Activated CD4-positive, alpha-beta T cell treated with anti-CD3 and anti-CD28 coated beads, Interleukin-2, amount 10 ng/mL, durations not matched to agents 7 days and 5 days (primary cell): Measurements from ENCODE around the gene SSC5D. TPM values are rescaled to one million over a fixed set of nuclear protein-coding genes. Genes with fewer than 3 reads are reported as not detected.

ENCODE experiments used
- CTCF ChIA-PET: fragments of 350-600 bp; sonication (Branson Sonifier 250); formaldehyde crosslinking; loops from one replicate; lab custom pipeline; 2021; ENCODE audit warnings: antibody characterized with exemption; lab: Charles Lee
- POLR2A ChIA-PET: fragments of 350-600 bp; sonication (Branson Sonifier 250); formaldehyde crosslinking; loops from one replicate; lab custom pipeline; 2021; ENCODE audit warnings: antibody characterized with exemption; lab: Charles Lee
- DNase-seq: peaks from one replicate; pipeline ENCODE4 v3.0.0-alpha.2; 2020
- H3K27ac Mint-ChIP-seq: one replicate; pipeline ENCODE4 v1.8.0; 2021; ENCODE audit warnings: mild to moderate bottlenecking, moderate library complexity, mixed read lengths
- H3K27me3 Mint-ChIP-seq: one replicate; pipeline ENCODE4 v1.8.0; 2021; ENCODE audit warnings: mixed read lengths
- H3K36me3 Mint-ChIP-seq: one replicate; pipeline ENCODE4 v1.8.0; 2021; ENCODE audit warnings: low read depth, mixed read lengths
- H3K4me1 Mint-ChIP-seq: one replicate; pipeline ENCODE4 v1.8.0; 2021; ENCODE audit warnings: mixed read lengths
- H3K4me3 Mint-ChIP-seq: one replicate; pipeline ENCODE4 v1.8.0; 2021; ENCODE audit warnings: mild to moderate bottlenecking, moderate library complexity, mixed read lengths
- H3K9me3 Mint-ChIP-seq: one replicate; pipeline ENCODE4 v1.8.0; 2021; ENCODE audit warnings: mixed read lengths
- total RNA-seq, 2 experiments: library from RNA; stranded (reverse); gene quantifications; one replicate each; pipeline ENCODE4 v1.2.3, GENCODE V29; 2021

Gene SSC5D
- total RNA-seq, 2 experiments from 2014 or later, result 0.42 to 0.98 TPM

DNA sequence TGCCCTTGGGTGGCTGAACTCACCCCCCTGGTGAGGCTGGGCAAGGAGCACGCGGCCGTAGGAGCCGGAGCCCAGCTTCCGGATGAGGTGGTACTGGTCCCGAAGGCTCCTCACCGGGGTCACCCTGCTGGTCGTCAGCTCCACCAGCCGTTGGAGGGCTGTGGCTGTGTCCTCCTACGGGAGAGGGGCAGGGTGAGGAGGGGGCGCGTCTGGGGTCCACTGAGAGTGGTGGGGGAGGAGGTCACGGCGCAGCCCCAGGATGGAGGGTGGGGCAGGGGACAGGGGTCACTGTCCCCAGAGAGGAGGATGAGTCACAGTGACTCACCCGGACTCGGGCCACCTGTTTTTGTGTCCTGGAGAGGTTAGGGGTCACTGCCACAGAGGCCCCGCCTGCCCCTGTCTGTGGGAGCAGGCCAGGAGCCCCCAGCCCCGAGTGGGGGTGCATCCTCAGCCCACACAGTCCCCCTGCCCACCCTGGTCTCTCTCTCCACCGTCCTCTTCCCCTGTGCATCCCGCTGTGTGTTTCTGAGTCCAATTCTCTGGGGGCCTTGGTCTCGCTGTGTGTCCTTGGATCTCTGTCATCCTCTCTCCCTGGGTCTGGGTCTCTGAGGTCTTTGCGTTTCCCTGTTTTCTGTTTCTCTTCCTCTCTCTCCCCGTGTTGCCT is 56.7 kb downstream of the SSC5D start:
- Mint-ChIP-seq H3K27me3 (peaks cover 7% of the 10 kb centered on the region), H3K36me3 (no peaks in the 10 kb centered on the region), H3K27ac (no peak overlapping the region), H3K4me1 (no peaks in the 10 kb centered on the region), H3K9me3 (no peaks in the 10 kb centered on the region), H3K4me3 (no peak overlapping the region)
- DNase-seq, result no peak
- CTCF ChIA-PET, result no interaction called here
- POLR2A ChIA-PET, result no interaction called here

GRCh38 chr19:55545443-55545842 is 57.2 kb downstream of the SSC5D start, which contains the start of gene SBK3:
SBK3 (minus strand) TSS chr19:55545543; CDS start chr19:55545543, 0 bp downstream.
- ChIA-PET POLR2A (no interaction called here), CTCF (no interaction called here)
- no peak for DNase-seq
- no peaks in the 10 kb centered on the region for H3K9me3 Mint-ChIP-seq
- H3K4me3 Mint-ChIP-seq, result no peak within 1 kb of the TSS
- H3K27me3 Mint-ChIP-seq, result peaks cover 7% of the 10 kb centered on the region
- H3K4me1 Mint-ChIP-seq, result no peaks in the 10 kb centered on the region
- no peak within 1 kb of the TSS for H3K27ac Mint-ChIP-seq
- no peaks in the 10 kb centered on the region for H3K36me3 Mint-ChIP-seq

- no peak for DNase-seq
- Mint-ChIP-seq H3K9me3 (no peaks in the 10 kb centered on the region), H3K36me3 (no peaks in the 10 kb centered on the region), H3K4me1 (no peaks in the 10 kb centered on the region), H3K27ac (no peak overlapping the region), H3K27me3 (peaks cover 7% of the 10 kb centered on the region), H3K4me3 (no peak overlapping the region)
- POLR2A ChIA-PET, result no interaction called here
- CTCF ChIA-PET, result interaction anchor here (0.7 kb wide), 1 partner anchor 52 kb away, joined by 4 read pairs; no protein-coding TSS in a partner anchor
Measured at GRCh38 chr19:55546011-55546410, 57.8 kb downstream of the SSC5D start.

- H3K36me3 Mint-ChIP-seq, result no peaks in the 10 kb centered on the region
- H3K27me3 Mint-ChIP-seq, result peaks cover 7% of the 10 kb centered on the region
- H3K27ac Mint-ChIP-seq, result no peak overlapping the region
- POLR2A ChIA-PET, result no interaction called here
- CTCF ChIA-PET, result interaction anchor here (0.6 to 0.7 kb wide), 2 partner anchors 53 to 615 kb away, joined by 3 to 4 read pairs; no protein-coding TSS in a partner anchor
- no peaks in the 10 kb centered on the region for H3K4me1 Mint-ChIP-seq
- H3K4me3 Mint-ChIP-seq, result no peak overlapping the region
- no peaks in the 10 kb centered on the region for H3K9me3 Mint-ChIP-seq
- no peak for DNase-seq
Measured at GRCh38 chr19:55546822-55547614, 58.8 kb downstream of the SSC5D start.

- CTCF ChIA-PET, result no interaction called here
- Mint-ChIP-seq H3K36me3 (no peaks in the 10 kb centered on the region), H3K9me3 (no peaks in the 10 kb centered on the region), H3K27ac (no peak overlapping the region), H3K27me3 (peaks cover 7% of the 10 kb centered on the region), H3K4me3 (no peak overlapping the region), H3K4me1 (no peaks in the 10 kb centered on the region)
- no peak for DNase-seq
- POLR2A ChIA-PET, result no interaction called here
Measured at GRCh38 chr19:55549500-55550320, 61.5 kb downstream of the SSC5D start.

DNA sequence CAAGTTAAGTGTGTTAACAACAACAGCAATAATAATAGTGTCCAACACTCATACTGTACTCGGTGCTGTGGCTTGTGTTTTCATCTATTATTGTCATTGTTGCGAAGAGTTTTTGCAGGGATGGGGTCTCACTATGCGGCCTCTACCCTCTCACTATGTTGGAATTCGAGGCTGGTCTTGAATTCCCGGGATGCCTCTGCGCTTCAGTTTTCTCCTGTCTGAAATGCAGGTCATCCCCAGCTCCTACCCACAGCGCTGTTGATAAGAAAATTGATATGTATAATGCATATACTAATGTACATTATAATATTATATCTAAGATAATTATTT is 62.0 kb downstream of the SSC5D start:
- ChIA-PET CTCF (no interaction called here), POLR2A (no interaction called here)
- Mint-ChIP-seq H3K36me3 (no peaks in the 10 kb centered on the region), H3K4me1 (no peaks in the 10 kb centered on the region), H3K9me3 (no peaks in the 10 kb centered on the region), H3K27ac (no peak overlapping the region), H3K4me3 (no peak overlapping the region), H3K27me3 (peaks cover 7% of the 10 kb centered on the region)
- no peak for DNase-seq

DNA sequence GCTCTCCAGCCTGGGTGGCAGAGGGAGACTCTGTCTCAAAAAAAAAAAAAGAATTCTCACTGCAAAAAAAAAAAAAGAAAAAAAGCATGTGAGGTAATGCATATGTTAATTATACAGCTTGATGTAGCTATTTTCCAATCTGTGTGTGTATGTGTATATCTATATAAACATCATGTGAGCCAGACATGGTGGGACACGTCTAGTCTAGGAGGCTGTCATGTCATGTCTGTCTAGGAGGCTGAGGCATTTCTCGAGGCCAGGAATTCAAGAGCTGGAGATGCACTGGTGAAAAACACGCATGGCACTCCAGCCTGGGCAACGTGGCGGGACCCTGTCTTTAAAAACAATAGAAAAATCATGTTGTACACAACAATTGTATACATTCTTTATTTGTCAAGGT is 64.0 kb downstream of the SSC5D start:
- Mint-ChIP-seq H3K27me3 (peaks cover 7% of the 10 kb centered on the region), H3K4me3 (no peak overlapping the region), H3K27ac (no peak overlapping the region), H3K9me3 (no peaks in the 10 kb centered on the region), H3K36me3 (no peaks in the 10 kb centered on the region), H3K4me1 (no peaks in the 10 kb centered on the region)
- ChIA-PET POLR2A (no interaction called here), CTCF (interaction anchor here (0.7 to 1.1 kb wide), 2 partner anchors 74 to 293 kb away, joined by 3 read pairs; no protein-coding TSS in a partner anchor)
- no peak for DNase-seq

DNA sequence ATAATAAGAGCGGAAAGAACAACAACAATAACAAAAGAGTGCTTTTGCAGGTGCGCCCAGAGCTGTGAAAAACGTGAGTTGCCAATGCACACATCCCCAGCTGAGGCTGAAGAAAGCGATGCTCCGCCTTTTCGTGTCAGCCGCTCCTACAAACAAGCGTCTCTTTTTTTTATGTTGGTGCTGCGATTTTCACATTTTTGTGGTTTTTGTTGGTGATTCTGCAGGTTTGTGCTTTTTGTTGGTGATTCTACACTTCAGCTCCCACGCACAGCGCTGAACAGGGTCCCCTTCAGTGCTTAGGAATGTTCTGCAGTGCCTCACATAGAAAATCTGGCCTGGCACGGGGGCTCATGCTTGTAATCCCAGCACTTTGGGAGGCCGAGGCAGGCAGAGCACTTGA is 64.4 kb downstream of the SSC5D start:
- POLR2A ChIA-PET, result no interaction called here
- no peaks in the 10 kb centered on the region for H3K36me3 Mint-ChIP-seq
- CTCF ChIA-PET, result interaction anchor here (1.1 kb wide), 1 partner anchor 74 kb away, joined by 3 read pairs; no protein-coding TSS in a partner anchor
- DNase-seq, result no peak
- H3K27me3 Mint-ChIP-seq, result peaks cover 7% of the 10 kb centered on the region
- no peaks in the 10 kb centered on the region for H3K4me1 Mint-ChIP-seq
- no peak overlapping the region for H3K4me3 Mint-ChIP-seq
- H3K27ac Mint-ChIP-seq, result no peak overlapping the region
- no peaks in the 10 kb centered on the region for H3K9me3 Mint-ChIP-seq

- Mint-ChIP-seq H3K9me3 (no peaks in the 10 kb centered on the region), H3K4me3 (no peak overlapping the region), H3K27ac (no peak overlapping the region), H3K36me3 (no peaks in the 10 kb centered on the region), H3K27me3 (no peaks in the 10 kb centered on the region), H3K4me1 (no peaks in the 10 kb centered on the region)
- CTCF ChIA-PET, result interaction anchor here (1.1 kb wide), 1 partner anchor 73 kb away, joined by 3 read pairs; no protein-coding TSS in a partner anchor
- POLR2A ChIA-PET, result no interaction called here
- no peak for DNase-seq
Measured at GRCh38 chr19:55553217-55554182, 65.3 kb downstream of the SSC5D start.

GRCh38 chr19:55554302-55554701 is 66.1 kb downstream of the SSC5D start:
- ChIA-PET CTCF (no interaction called here), POLR2A (no interaction called here)
- Mint-ChIP-seq H3K27me3 (no peaks in the 10 kb centered on the region), H3K4me3 (no peak overlapping the region), H3K4me1 (no peaks in the 10 kb centered on the region), H3K36me3 (no peaks in the 10 kb centered on the region), H3K27ac (no peak overlapping the region), H3K9me3 (no peaks in the 10 kb centered on the region)
- no peak for DNase-seq

DNA sequence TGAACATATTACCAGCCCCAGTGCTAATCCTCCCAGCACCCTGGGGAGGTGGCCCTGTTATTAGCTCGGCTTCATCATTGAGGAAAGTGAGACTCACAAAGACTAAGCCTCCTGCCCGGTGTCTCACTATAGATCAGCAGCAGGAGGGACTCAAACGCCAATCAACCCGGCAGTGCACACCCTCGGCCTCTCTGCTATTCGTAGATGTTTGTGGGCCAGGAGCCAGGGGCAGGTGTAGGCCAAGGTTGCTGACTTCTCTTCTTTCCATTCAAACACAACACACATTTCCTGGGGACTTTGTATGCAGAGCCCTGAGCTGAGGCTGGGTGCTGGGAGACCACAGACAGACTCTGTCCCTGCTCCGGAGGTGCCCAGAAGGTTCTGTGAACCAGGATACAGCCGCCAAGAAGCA is 66.5 kb downstream of the SSC5D start:
- H3K36me3 Mint-ChIP-seq, result no peaks in the 10 kb centered on the region
- no peak overlapping the region for H3K27ac Mint-ChIP-seq
- POLR2A ChIA-PET, result no interaction called here
- H3K4me3 Mint-ChIP-seq, result no peak overlapping the region
- H3K27me3 Mint-ChIP-seq, result no peaks in the 10 kb centered on the region
- no peak for DNase-seq
- CTCF ChIA-PET, result no interaction called here
- H3K9me3 Mint-ChIP-seq, result no peaks in the 10 kb centered on the region
- no peaks in the 10 kb centered on the region for H3K4me1 Mint-ChIP-seq

GRCh38 chr19:55559684-55560083 is 71.4 kb downstream of the SSC5D start:
- Mint-ChIP-seq H3K36me3 (no peaks in the 10 kb centered on the region), H3K4me3 (no peak overlapping the region), H3K4me1 (no peaks in the 10 kb centered on the region), H3K27ac (no peak overlapping the region), H3K27me3 (peaks cover 3% of the 10 kb centered on the region), H3K9me3 (no peaks in the 10 kb centered on the region)
- POLR2A ChIA-PET, result no interaction called here
- CTCF ChIA-PET, result interaction anchor here (1.5 kb wide), 1 partner anchor 46 kb away, joined by 5 read pairs; the partner anchor contains the start of gene ZNF865
- no peak for DNase-seq
